Dedifferentiated amniotic fluid mesenchymal stem cell (primary cell): ENCODE results near the gene ZSCAN5B.
"Not testable (repeated sequence)": the region's sequence is repeated elsewhere in the genome, so short reads cannot be mapped to it uniquely, and the experiment has no call there.

ENCODE experiments used
- DNase-seq: peaks from one replicate; pipeline ENCODE4 v3.0.0-alpha.2; 2016; ENCODE audit errors: extremely low spot score

The ZSCAN5B gene, protein sequence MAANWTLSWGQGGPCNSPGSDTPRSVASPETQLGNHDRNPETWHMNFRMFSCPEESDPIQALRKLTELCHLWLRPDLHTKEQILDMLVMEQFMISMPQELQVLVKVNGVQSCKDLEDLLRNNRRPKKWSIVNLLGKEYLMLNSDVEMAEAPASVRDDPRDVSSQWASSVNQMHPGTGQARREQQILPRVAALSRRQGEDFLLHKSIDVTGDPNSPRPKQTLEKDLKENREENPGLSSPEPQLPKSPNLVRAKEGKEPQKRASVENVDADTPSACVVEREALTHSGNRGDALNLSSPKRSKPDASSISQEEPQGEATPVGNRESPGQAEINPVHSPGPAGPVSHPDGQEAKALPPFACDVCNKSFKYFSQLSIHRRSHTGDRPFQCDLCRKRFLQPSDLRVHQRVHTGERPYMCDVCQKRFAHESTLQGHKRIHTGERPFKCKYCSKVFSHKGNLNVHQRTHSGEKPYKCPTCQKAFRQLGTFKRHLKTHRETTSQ

GRCh38 chr19:56197646-56198045, at the start of gene ZSCAN5B:
Gene ZSCAN5B, minus strand, starts transcription at chr19:56197783. Its CDS starts 4,731 bp downstream, at chr19:56193052.
- not testable (repeated sequence) for DNase-seq

DNA sequence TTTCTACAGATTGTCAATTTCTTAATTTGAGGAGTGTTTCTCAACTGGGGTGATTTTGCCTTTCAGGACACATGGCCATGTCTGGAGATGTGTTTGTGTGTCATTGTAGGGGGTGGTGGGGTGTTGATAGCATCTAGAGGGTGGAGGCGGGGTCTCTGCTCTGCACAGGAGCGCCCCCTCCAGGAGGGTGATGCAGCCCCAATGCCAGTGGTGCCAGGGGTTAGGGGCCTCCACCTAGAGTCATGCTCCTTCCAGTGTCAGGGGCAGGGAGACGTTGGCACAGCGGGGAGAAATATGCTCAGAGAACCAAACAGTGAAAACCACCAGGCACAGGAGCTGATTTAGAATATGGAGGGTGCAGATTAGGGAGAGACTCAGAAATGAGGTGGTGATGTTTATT, 48.2 kb upstream of the ZSCAN5B start:
- not testable (repeated sequence) for DNase-seq

- DNase-seq = no peak
These were observed 47.6 kb upstream of the ZSCAN5B start for GRCh38 chr19:56245121-56245740.

DNA sequence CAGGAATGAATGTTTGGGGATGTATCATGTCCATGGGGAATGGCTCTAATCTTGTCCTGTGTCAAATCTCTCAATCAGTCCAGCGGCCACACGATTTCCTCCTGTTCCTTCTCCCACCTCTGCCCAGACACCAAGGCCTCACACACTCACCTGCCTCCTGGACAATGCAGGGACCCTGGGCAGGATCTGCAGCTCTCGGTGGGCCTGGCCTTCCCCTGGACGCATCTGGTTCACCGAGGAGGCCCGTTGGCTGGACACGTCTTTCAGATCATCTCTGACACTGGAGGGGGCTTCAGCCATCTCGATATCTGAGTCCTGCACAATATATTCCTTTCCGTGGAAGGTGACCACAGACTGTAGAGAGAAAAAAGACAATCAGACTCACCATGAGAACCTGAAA, 25.9 kb upstream of the ZSCAN5B start:
- DNase-seq = no peak

DNA sequence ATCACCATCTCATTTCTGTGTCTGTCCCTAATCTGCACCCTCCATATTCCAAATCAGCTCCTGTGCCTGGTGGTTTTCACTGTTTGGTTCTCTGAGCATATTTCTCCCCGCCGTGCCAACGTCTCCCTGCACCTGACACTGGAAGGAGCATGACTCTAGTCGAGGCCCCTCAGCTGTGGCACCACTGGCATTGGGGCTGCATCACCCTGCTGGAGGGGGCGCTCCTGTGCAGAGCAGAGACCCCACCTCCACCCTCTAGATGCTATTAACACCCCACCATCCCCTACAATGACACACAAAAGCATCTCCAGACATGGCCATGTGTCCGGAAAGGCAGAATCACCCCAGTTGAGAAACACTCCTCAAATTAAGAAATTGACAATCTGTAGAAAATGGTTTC, 25.3 kb upstream of the ZSCAN5B start:
- no peak for DNase-seq

DNA sequence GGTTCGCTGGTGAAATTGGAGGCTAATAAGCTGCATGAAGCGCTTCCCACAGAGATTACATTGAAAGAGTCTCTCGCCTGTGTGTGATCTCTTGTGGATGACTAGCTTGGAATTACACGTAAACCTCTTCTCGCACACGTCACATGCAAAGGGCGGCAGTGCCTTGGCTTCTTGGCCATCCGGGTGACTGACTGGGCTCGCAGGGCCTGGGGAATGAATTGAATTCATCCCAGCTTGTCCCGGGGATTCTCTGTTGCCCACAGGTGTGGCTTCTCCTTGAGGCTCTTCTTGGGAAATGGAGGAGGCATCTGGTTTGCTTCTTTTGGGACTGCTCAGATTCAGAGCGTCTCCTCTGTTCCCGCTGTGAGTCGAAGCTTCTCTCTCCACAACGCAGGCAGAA, 24.3 kb upstream of the ZSCAN5B start:
- no peak for DNase-seq

DNA sequence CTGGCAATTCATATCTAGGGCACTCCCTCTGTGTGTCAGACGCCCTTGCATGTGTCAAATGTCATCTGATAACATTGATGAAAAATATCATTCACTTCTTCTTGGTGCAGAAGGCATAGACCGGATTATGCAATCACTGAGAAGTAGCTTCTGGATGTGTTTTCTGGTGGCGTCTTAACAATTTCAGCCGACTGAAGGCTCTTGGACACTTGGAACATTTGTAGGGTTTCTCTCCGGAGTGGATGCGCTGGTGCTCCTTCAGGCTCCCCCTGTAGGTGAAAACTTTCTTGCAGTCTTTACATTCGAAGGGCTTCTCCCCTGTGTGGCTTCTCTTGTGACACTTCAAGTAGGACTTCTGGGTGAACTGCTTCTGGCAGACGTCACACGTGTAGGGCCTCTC, 23.9 kb upstream of the ZSCAN5B start:
- not testable (repeated sequence) for DNase-seq

GRCh38 chr19:56218961-56219360, 21.4 kb upstream of the ZSCAN5B start:
- no peak for DNase-seq

DNA sequence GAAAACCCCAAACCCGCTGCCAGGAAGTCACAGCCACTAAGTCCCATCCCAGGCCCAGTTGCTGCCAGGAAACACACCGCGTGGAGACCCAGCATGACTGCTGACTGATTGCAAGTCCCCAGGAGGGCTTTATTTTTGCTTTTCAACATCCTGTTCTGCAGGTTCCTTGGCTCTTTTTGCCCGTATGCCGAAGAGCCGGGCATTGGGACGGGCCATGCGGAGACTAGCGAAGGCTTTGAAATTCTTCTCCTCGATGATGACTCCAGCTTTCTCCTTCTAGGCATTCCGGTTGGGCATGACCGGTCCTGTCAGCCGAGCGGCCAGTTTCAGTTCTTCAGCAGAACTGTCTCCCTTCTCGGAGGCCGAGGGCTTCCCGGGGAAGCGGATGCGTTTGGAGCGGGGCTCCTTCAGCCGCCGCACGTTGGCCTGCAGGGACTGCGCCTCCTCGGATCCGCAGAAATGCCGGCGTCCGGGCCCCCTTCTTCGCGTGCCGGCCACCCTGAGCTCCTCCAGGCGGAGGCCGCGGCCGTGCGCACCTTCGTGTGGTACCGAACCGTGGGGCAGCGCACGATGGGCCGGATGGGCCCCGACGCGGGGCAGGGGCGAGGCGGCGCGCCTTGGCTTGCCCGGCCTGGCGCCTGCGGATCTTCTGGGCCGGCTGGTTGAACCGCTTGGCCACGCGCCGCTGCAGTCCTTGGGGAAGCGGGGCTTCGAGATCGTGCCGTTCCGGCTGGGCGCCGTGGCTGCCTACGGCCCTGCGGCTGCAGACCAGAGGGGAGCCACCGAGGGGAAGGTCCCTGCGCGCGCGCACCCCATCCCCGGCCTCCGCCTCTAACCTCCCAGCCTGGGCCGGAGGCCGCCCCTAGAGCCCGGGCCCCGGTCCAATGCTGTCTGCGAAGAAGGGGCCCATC, 19.7 kb upstream of the ZSCAN5B start:
- DNase-seq = no peak

DNA sequence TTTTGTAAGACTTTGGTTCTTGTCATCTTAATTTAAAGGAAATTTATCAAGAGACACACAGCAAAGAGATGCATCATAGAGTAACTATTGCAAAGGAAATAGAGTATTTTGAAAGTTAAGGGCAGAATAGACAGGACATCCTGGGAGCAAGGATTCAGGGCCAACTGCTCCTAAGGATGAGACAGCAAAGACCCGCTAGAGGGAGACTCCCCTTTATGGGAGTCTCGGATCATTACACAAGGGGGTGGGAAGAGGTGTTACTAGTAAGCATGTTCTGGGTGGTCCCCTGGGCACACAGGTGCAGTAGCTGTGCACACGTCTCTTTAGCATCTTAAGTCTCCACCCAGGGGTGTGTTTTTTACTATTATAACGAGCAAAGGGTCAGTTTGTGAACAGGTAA, 14.1 kb upstream of the ZSCAN5B start:
- no peak for DNase-seq

DNA sequence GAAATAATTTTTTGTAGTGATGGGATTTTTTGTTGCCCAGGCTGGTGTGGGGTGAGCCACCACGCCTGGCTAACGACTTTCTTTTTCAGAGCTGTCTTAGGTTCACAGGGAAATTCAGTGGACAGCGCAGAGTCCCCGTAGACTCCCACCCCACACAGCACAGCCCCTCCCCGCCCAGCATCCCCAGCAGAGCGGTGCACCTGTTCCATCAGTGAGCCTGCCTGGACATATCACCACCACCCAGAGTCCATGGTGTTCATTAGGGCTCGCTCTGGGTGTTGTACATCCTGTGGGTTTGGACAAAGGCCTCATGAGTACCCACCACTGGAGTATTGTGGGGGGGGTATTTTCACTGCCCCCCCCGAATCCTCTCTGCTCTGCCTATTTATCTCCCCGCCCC, 12.5 kb upstream of the ZSCAN5B start:
- not testable (repeated sequence) for DNase-seq

GRCh38 chr19:56209091-56209490, 11.5 kb upstream of the ZSCAN5B start:
- no peak for DNase-seq

GRCh38 chr19:56207581-56207980, 10.0 kb upstream of the ZSCAN5B start:
- DNase-seq = not testable (repeated sequence)

DNA sequence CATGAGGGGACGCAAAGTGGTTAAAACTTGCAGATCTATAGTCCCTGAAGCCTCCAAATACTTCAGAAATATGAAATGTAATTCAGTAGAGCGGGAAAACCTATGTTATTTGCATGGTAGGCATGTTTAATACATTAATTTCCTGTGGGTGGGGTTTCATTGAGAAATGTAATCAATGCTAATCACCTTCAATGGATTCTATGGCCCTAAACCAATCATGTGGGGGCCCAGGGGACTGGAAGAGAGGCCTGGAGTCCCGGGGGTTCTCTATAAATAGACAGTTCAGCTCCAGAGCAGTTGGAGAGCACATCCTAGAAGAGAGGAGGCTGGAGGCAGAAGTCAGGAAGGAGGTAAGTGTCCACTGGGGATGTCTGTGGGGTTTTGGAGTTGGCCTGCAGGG, 4.4 kb upstream of the ZSCAN5B start, which contains the start of gene ZSCAN5C:
Gene ZSCAN5C (plus strand): TSS at position 301 of the 400 bp plus-strand sequence. CDS start 3,641 bp downstream, outside the sequence.
- DNase-seq = no peak

DNA sequence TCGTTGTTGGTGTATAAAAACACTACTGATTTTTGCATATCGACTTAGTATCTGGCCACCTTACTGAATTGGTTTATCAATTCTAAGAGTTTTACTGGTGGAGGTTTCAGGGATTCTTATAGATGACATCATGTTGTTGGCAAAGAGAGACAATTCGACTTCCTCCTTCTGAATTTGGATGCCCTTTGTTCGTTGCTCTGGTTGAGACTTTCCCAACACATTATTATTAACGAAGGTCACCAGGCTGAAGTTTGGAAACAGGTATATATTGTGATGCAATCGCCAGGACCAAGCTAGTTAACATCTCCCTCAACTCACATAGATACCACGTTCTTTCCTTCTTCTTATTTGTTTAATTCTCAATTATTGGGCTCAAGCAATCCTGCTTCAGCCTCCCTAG, 2.1 kb upstream of the ZSCAN5B start:
- DNase-seq = no peak

GRCh38 chr19:56193981-56194640, 3.5 kb downstream of the ZSCAN5B start:
- DNase-seq = no peak

- DNase-seq = no peak
These were observed 5.9 kb downstream of the ZSCAN5B start for GRCh38 chr19:56191711-56192110.

DNA sequence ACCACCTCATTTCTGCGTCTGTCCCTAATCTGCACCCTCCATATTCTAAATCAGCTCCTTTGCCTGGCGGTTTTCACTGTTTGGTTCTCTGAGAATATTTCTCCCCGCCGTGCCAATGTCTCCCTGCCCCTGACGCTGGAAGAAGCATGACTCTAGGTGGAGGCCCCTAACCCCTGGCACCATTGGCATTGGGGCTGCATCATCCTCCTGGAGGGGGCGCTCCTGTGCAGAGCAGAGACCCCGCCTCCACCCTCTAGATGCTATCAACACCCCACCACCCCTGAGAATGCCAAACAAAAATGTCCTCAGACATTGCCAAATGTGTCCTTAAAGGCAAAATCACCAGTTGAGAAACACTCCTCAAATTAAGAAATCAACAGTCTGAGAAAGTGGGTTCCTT, 6.5 kb downstream of the ZSCAN5B start:
- no peak for DNase-seq

GRCh38 chr19:56189785-56190184, 7.8 kb downstream of the ZSCAN5B start:
- no peak for DNase-seq

DNA sequence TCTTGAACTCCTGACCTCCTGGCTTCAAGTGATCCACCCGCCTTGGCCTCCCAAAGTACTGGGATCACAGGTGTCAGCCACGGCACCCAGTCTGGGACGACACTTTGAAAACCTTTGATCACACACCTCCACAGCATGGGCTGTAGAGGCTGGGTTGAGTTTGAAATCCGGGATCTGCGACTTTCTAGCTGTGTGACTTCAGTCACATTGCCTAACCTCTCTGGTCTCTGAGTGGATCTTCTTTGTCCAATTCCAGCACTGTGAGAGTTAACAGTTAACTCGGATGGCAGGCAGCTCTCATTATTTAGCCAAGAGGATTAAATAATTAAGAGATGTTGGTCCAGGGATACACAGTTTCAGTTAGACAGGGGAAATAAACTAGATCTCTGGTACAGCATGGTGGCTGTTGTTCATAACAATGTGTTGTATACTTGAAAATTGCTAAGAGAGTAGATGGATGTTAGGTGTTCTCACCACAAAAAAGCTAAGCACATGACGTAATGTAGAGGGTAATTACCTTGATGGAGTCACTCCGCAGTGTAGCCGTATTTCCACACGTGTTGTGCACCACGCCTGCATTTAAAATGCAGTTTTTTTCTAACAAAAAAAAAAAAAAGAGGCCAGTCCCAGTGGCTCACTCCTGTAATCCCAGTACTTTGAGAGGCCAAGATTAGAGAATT, 19.9 kb downstream of the ZSCAN5B start:
- no peak for DNase-seq

DNA sequence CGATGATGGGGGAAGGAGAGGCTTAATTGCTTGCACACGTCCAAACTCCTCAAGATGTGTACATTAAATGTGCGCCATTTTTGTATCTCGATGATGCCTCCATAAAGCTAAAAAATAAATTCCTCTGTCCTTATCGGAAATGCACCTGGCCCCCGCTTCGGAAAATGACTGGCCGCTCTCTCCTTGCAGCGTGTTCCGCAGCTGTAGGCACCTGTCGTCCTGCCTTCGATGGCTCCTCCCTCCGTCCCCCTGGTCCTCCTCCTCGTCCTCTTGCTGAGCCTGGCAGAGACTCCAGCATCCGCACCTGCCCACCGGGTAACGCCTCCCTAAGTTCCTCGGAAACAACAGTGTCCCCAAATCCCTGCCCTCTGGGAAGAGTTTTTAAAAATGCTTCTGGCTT, 20.7 kb downstream of the ZSCAN5B start:
- no peak for DNase-seq
